GM12892 (cell line): ENCODE measurements around the gene OPCML.

Experiments
- POLR2A ChIP-seq: IDR thresholded peaks from 2 replicates; pipeline ENCODE4 v1.6.1; 2011; ENCODE audit warnings: low read depth, low read length, control low read depth
- POLR2AphosphoS5 ChIP-seq: IDR thresholded peaks from 2 replicates; pipeline ENCODE4 v1.6.1; 2011; ENCODE audit warnings: low read depth, low read length, control low read depth

DNA sequence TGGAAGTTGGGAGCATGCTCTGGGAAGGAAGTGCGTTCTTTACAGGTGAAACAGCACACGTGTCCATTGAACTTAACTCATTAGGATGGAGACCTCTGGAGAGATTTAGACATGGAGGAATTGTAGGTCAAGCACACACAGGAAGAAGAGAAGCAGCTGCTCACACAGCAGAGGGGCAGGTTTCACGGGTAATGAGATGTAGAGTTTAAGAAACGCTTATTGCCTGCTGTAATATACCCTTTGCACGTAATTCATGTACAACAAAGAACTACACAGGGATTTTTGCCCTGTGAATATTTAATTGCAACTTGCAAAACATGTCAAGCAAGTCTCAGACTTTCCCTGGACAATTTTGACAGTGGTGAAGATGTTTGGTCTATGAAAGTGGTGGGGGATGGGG lies 508.0 kb downstream of the OPCML start:
- no peak for TF ChIP-seq POLR2AphosphoS5
- TF ChIP-seq POLR2A = no peak
